PC-9 (cell line): ENCODE results near the gene LPCAT2. TPM values are rescaled to one million over a fixed set of nuclear protein-coding genes. Genes with fewer than 3 reads are reported as not detected.

Experiments used
- Bru-seq: library from RNA; stranded (reverse); fragments of 400-500 nt; gene quantifications from one replicate; lab custom pipeline; 2021; lab: Mats Ljungman, UMichigan
- BruChase-seq, 2 experiments: library from RNA; stranded (reverse); fragments of 400-500 nt; gene quantifications; one replicate each; lab custom pipeline; 2021; lab: Mats Ljungman, UMichigan
- BruUV-seq: library from RNA; stranded (reverse); fragments of 400-500 nt; replicated peaks from 2 replicates; lab custom pipeline; 2021; lab: Mats Ljungman, UMichigan
- CTCF ChIA-PET: fragments of 300-600 bp; sonication (Branson Sonifier 250); formaldehyde crosslinking; loops from one replicate; lab custom pipeline; 2022; ENCODE audit warnings: antibody characterized with exemption; lab: Charles Lee
- POLR2A ChIA-PET: fragments of 300-600 bp; sonication (Branson Sonifier 250); formaldehyde crosslinking; loops from one replicate; lab custom pipeline; 2022; ENCODE audit warnings: antibody characterized with exemption; ENCODE audit not compliant: unreplicated experiment; lab: Charles Lee
- DNase-seq, 2 experiments: peaks; one replicate each; pipeline versions ENCODE4 v3.0.0 to v3.0.0-alpha.2; 2015 to 2022; ENCODE audit warnings: mixed read lengths in 1 of 2
- H2AFZ ChIP-seq: fragments of 200-600 bp; sonication (generic); 2 replicates; pipeline ENCODE4 v1.8.1; 2017; ENCODE audit warnings: antibody characterized with exemption
- H3F3A ChIP-seq: fragments of 200-600 bp; sonication (generic); 2 replicates; pipeline ENCODE4 v1.8.1; 2017; ENCODE audit warnings: antibody characterized with exemption, mild to moderate bottlenecking, low read depth; ENCODE audit not compliant: insufficient read depth
- H3K27ac ChIP-seq: fragments of 200-600 bp; sonication (generic); 2 replicates; pipeline ENCODE4 v1.6.1; 2016; ENCODE audit warnings: mixed run types
- H3K27me3 ChIP-seq: fragments of 200-600 bp; sonication (generic); 2 replicates; pipeline ENCODE4 v1.6.1; 2016; ENCODE audit warnings: low read depth, mixed run types; ENCODE audit not compliant: insufficient read depth
- H3K36me3 ChIP-seq: fragments of 200-600 bp; sonication (generic); 2 replicates; pipeline ENCODE4 v1.6.1; 2016; ENCODE audit warnings: low read depth, mixed run types
- H3K4me1 ChIP-seq: fragments of 200-600 bp; sonication (generic); replicated peaks from 2 replicates; pipeline ENCODE4 v1.6.1; 2016; ENCODE audit warnings: mixed run types; ENCODE audit not compliant: insufficient read depth
- H3K4me2 ChIP-seq: fragments of 200-600 bp; sonication (generic); 2 replicates; pipeline ENCODE4 v1.6.1; 2017; ENCODE audit warnings: mixed run types
- H3K4me3 ChIP-seq: fragments of 200-600 bp; sonication (generic); 2 replicates; pipeline ENCODE4 v1.6.1; 2016; ENCODE audit warnings: mixed run types
- H3K79me2 ChIP-seq: fragments of 200-600 bp; sonication (generic); 2 replicates; pipeline ENCODE4 v1.6.1; 2017; ENCODE audit warnings: low read depth, mixed run types
- H3K9me2 ChIP-seq: fragments of 200-600 bp; sonication (generic); 2 replicates; pipeline ENCODE4 v1.8.1; 2017; ENCODE audit warnings: mild to moderate bottlenecking; ENCODE audit not compliant: insufficient read depth
- H3K9me3 ChIP-seq: fragments of 200-600 bp; sonication (generic); 2 replicates; pipeline ENCODE4 v1.8.1; 2016; ENCODE audit warnings: low read depth; ENCODE audit not compliant: insufficient read depth
- H4K20me1 ChIP-seq: fragments of 200-600 bp; sonication (generic); 2 replicates; pipeline ENCODE4 v1.8.1; 2017; ENCODE audit not compliant: insufficient read depth
- EZH2 ChIP-seq: fragments of 200-600 bp; sonication (generic); IDR thresholded peaks from 2 replicates; pipeline ENCODE4 v1.8.0; 2017; ENCODE audit warnings: antibody characterized with exemption, low read depth
- intact Hi-C: fragments of 100-400 bp; cut with micrococcal nuclease; formaldehyde crosslinking; loops from one replicate; pipeline ENCODE4 v1.10.0; 2022; ENCODE audit not compliant: unreplicated experiment
- long read RNA-seq: library from polyadenylated mRNA; stranded (forward); transcript quantifications from one replicate; pipeline ENCODE4 v2.0.0, GENCODE V29; 2022
- total RNA-seq: library from RNA; stranded (reverse); gene quantifications from 2 replicates; pipeline ENCODE4 v1.2.3, GENCODE V29; 2021
- TF ChIP-seq, protein P1 (sequence below): fragments of 200-600 bp; sonication (generic); conservative IDR thresholded peaks from 2 replicates; pipeline ENCODE4 v1.6.1; 2017; ENCODE audit warnings: mixed run types, antibody characterized with exemption, mild to moderate bottlenecking, moderate library complexity

The LPCAT2 gene, protein sequence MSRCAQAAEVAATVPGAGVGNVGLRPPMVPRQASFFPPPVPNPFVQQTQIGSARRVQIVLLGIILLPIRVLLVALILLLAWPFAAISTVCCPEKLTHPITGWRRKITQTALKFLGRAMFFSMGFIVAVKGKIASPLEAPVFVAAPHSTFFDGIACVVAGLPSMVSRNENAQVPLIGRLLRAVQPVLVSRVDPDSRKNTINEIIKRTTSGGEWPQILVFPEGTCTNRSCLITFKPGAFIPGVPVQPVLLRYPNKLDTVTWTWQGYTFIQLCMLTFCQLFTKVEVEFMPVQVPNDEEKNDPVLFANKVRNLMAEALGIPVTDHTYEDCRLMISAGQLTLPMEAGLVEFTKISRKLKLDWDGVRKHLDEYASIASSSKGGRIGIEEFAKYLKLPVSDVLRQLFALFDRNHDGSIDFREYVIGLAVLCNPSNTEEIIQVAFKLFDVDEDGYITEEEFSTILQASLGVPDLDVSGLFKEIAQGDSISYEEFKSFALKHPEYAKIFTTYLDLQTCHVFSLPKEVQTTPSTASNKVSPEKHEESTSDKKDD
- total RNA-seq: 87.7 and 92.6 TPM in 2 replicates
- percentile 91 among the genes with signal in this experiment for Bru-seq, nascent RNA
- percentile 81 among the genes with signal in this experiment for BruChase-seq, experiment 1, labeled RNA remaining after a 2-hour chase
- BruChase-seq, experiment 2, labeled RNA remaining after a 6-hour chase: percentile 85 among the genes with signal in this experiment
- long read RNA-seq, full-length matches to known transcripts: 62 of 86 reads
- long read RNA-seq, partial matches to known transcripts: 4 of 86 reads
- long read RNA-seq, other reads (novel, unspliced or antisense): 20 of 86 reads

DNA sequence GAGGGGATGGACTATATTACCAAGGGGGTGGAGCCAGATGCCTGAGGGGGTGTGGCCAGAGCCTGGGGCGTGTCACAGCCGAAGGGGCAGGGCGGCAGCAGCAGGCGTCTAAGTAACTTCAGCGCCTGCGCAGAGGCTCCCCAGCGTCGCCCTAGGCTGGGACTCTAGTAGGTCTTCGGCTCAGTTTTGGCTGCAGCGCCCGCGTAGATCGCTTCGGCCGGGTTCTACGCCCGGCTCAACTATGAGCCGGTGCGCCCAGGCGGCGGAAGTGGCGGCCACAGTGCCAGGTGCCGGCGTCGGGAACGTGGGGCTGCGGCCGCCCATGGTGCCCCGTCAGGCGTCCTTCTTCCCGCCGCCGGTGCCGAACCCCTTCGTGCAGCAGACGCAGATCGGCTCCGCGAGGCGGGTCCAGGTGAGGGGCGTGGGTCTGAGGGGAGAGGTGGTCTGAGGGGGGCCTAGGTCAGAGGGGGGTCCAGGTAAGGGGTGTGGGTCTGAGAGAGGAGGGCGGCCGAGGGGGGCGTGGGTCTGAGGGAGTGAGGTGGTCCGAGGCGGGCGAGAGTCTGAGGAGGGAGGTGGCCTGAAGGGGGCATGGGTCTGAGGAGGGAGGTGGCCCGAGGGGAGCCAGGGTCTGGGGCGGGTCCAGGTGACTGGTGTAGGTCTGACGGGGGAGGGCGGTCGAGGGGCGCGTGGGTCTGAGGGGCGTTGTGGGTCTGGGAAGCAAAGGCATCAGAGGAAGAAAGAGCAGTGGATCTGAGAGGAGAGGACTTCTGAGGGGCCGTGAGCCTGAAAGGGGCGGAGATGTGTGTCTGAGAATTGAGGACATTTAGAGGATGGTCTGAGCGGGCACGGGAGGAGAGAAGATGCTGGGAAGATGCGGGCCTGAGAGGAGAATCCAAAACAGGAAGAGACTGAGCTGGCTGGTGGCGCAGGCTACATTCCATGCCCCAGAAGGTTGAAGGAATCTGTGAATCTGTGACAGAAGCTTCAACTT, at the start of gene LPCAT2:
Gene LPCAT2, plus strand, starts transcription at position 132 of the 991 bp plus-strand sequence. Its CDS starts 110 bp downstream, at position 242.
- CTCF ChIA-PET: interaction anchor here (0.6 to 0.9 kb wide), 2 partner anchors 14 to 58 kb away, joined by 12 to 17 read pairs; no protein-coding TSS in a partner anchor
- TF ChIP-seq, protein P1, sequence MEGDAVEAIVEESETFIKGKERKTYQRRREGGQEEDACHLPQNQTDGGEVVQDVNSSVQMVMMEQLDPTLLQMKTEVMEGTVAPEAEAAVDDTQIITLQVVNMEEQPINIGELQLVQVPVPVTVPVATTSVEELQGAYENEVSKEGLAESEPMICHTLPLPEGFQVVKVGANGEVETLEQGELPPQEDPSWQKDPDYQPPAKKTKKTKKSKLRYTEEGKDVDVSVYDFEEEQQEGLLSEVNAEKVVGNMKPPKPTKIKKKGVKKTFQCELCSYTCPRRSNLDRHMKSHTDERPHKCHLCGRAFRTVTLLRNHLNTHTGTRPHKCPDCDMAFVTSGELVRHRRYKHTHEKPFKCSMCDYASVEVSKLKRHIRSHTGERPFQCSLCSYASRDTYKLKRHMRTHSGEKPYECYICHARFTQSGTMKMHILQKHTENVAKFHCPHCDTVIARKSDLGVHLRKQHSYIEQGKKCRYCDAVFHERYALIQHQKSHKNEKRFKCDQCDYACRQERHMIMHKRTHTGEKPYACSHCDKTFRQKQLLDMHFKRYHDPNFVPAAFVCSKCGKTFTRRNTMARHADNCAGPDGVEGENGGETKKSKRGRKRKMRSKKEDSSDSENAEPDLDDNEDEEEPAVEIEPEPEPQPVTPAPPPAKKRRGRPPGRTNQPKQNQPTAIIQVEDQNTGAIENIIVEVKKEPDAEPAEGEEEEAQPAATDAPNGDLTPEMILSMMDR: 0 out of 2 replicates have a peak, but pooled peaks have one; percentile 22
- no peak for TF ChIP-seq EZH2
- Histone ChIP-seq H3F3A (no peaks in the 10 kb centered on the region), H2AFZ (peak within 1 kb of the TSS; percentile 88), H3K27me3 (no peaks in the 10 kb centered on the region), H3K36me3 (peaks cover 24% of the 10 kb centered on the region), H3K27ac (peak within 1 kb of the TSS; percentile 41), H3K9me3 (peaks cover 11% of the 10 kb centered on the region), H3K79me2 (peaks cover 50% of the 10 kb centered on the region), H3K9me2 (no peaks in the 10 kb centered on the region), H3K4me3 (peak within 1 kb of the TSS; percentile 76), H4K20me1 (no peaks in the 10 kb centered on the region), H3K4me2 (peak within 1 kb of the TSS; percentile 77), H3K4me1 (peaks cover 17% of the 10 kb centered on the region)
- intact Hi-C loops: loop anchor here (2.0 kb wide), 1 partner anchor 38 kb away; no protein-coding TSS in a partner anchor
- BruUV-seq: no TSS peak
- POLR2A ChIA-PET: no interaction called here
- peak; percentile 71 to 84 for DNase-seq

DNA sequence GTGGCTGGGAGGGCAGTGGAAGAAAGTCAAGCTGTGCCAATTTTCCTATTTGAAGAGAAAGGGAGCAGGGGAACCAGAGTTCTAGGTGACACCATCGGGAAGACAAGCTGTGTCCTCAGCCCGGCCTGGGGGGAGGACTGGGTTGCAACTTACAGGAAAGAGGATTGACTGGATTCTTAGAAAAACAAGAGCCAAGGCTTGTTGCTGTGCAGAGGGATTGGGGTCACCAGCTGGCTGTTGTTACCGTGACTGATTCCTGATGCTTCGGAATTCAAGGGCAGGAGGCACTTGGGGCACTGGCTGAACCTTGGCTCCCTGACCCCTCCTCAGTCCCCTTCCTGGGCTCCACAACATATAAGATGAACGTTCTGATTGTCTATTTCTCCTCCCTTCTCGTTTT, 46.6 kb upstream of the LPCAT2 start:
- CTCF ChIA-PET: no interaction called here
- Histone ChIP-seq H2AFZ (no peak overlapping the region), H3F3A (no peaks in the 10 kb centered on the region), H4K20me1 (no peaks in the 10 kb centered on the region), H3K79me2 (no peaks in the 10 kb centered on the region), H3K9me2 (no peaks in the 10 kb centered on the region), H3K36me3 (no peaks in the 10 kb centered on the region), H3K4me2 (no peak overlapping the region), H3K27me3 (no peaks in the 10 kb centered on the region), H3K4me3 (no peak overlapping the region), H3K4me1 (no peaks in the 10 kb centered on the region), H3K9me3 (no peaks in the 10 kb centered on the region), H3K27ac (no peak overlapping the region)
- intact Hi-C loops: no loop called here
- TF ChIP-seq, protein P1: no peak
- no peak for TF ChIP-seq EZH2
- BruUV-seq: no TSS peak
- POLR2A ChIA-PET: no interaction called here
- no peak for DNase-seq
